Activated T-helper 2 cell treated with anti-CD3 and anti-CD28 coated beads, Interferon-gamma antibody, Interleukin-2, Interleukin-4, amounts not matched to agents 10 μg/mL and 5 μg/mL and 100 μg/mL, durations not matched to agents 14 hours and 24 hours and 36 hours (primary cell): ENCODE measurements around the gene FYN. TPM values are rescaled to one million over a fixed set of nuclear protein-coding genes. Genes with fewer than 3 reads are reported as not detected.
A peak's percentile ranks its signal among the peaks of the same experiment; 100 is the strongest.

ENCODE experiments used
- DNase-seq: peaks from one replicate; pipeline ENCODE4 v3.0.0; 2021; ENCODE audit warnings: low spot score
- H3K27ac Mint-ChIP-seq: one replicate; pipeline ENCODE4 v1.8.0; 2021; ENCODE audit warnings: mixed read lengths
- H3K27me3 Mint-ChIP-seq: one replicate; pipeline ENCODE4 v1.8.0; 2021; ENCODE audit warnings: low read depth, mixed read lengths
- H3K36me3 Mint-ChIP-seq: one replicate; pipeline ENCODE4 v1.8.0; 2021; ENCODE audit warnings: low read depth, mixed read lengths
- H3K4me1 Mint-ChIP-seq: one replicate; pipeline ENCODE4 v1.8.0; 2021; ENCODE audit warnings: low read depth, mixed read lengths
- H3K4me3 Mint-ChIP-seq: one replicate; pipeline ENCODE4 v1.8.0; 2021; ENCODE audit warnings: low read depth, mild to moderate bottlenecking, moderate library complexity, mixed read lengths
- H3K9me3 Mint-ChIP-seq: one replicate; pipeline ENCODE4 v1.8.0; 2021; ENCODE audit warnings: mixed read lengths
- intact Hi-C: fragments of 100-400 bp; cut with micrococcal nuclease; formaldehyde crosslinking; loops from one replicate; pipeline ENCODE4 v1.15.1; 2023
- total RNA-seq: library from RNA; stranded (reverse); gene quantifications from 2 replicates; pipeline ENCODE4 v1.2.3, GENCODE V29; 2022

The FYN gene
- total RNA-seq, 1 donor from 2014 or later: 359 TPM

GRCh38 chr6:111668410-111668809 lies 204.8 kb downstream of the FYN start:
- no peak for DNase-seq
- Mint-ChIP-seq H3K4me1 (peaks cover 7% of the 10 kb centered on the region), H3K4me3 (no peak overlapping the region)

DNA sequence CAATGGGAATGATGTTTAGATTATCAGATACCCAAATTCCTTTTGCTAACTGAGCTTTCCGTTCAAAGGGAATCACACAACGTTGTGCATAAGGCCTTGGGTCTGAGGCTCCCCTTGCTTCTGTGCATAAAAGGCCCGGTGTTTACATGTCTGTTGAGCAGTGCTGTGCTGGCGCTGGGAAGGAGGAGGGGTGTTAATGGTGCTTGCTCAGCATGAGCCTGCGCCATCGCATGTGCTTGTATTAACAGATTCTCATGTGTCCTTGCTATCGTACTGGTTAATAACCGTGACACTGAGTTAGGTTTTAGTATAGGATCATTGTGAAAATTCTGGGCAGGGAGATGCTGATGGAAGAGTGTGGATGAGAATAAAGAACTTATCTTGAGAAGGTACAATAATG lies 205.3 kb downstream of the FYN start:
- peaks cover 73% of the 10 kb centered on the region for H3K36me3 Mint-ChIP-seq
- H3K27me3 Mint-ChIP-seq: no peaks in the 10 kb centered on the region
- H3K27ac Mint-ChIP-seq: no peak overlapping the region
- H3K4me1 Mint-ChIP-seq: peaks cover 7% of the 10 kb centered on the region
- no peaks in the 10 kb centered on the region for H3K9me3 Mint-ChIP-seq
- no peak overlapping the region for H3K4me3 Mint-ChIP-seq
- DNase-seq: no peak
- intact Hi-C loops: no loop called here

More at GRCh38 chr6:111668410-111668809, 204.8 kb downstream of the FYN start:
- intact Hi-C loops: no loop called here
- Mint-ChIP-seq H3K36me3 (peaks cover 77% of the 10 kb centered on the region), H3K27me3 (no peaks in the 10 kb centered on the region), H3K27ac (peak overlapping the region; percentile 42), H3K9me3 (no peaks in the 10 kb centered on the region)

DNA sequence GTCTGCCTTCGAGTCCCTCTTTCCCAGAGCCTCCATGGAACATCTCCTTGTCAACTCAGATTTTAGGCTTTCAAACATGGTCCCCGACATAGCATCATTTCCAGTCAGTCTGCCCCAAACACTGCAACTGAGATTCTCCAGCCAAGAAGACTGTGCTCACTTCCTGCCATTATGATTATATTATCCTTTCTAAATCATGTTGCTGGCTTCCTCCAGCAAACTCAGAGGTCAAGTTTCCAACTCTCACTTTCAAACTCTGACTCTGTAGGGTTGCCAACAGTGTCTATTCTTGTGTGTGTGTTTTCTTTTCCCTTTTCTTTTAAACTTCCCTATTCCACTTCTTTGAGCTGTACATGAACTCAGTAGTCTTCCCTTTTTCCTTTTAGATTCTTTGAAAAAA lies 206.4 kb downstream of the FYN start:
- intact Hi-C loops: no loop called here
- no peak for DNase-seq
- Mint-ChIP-seq H3K27ac (no peak overlapping the region), H3K9me3 (no peaks in the 10 kb centered on the region), H3K4me1 (peaks cover 7% of the 10 kb centered on the region), H3K4me3 (no peak overlapping the region), H3K27me3 (no peaks in the 10 kb centered on the region), H3K36me3 (peaks cover 66% of the 10 kb centered on the region)

DNA sequence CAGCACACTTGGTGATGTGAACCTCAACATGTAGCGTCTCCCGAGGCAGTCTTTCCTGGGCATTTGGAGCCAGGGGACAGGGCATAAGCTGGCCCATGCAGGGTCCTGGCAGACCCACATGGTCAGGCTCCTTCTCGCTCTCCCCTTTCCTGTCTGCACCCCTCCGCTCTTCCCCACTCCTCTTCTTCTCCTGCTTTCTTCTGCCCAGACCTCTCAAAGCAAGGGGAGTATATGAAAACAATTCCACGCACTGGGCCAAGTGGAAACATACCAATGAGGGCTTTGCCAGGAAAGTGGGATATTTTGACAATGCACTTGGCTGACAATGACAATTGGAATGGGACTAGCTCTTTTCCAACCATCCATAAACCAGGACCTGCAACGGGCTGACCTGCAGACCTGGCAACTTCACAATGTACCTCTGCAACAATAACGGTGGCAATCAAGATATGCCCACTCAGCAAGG lies 208.7 kb downstream of the FYN start:
- Mint-ChIP-seq H3K27ac (no peak overlapping the region), H3K27me3 (no peaks in the 10 kb centered on the region), H3K4me3 (no peak overlapping the region), H3K36me3 (peaks cover 60% of the 10 kb centered on the region), H3K4me1 (peaks cover 7% of the 10 kb centered on the region), H3K9me3 (no peaks in the 10 kb centered on the region)
- intact Hi-C loops: no loop called here
- DNase-seq: no peak

GRCh38 chr6:111663692-111664564 lies 209.3 kb downstream of the FYN start:
- intact Hi-C loops: no loop called here
- peaks cover 57% of the 10 kb centered on the region for H3K36me3 Mint-ChIP-seq
- DNase-seq: no peak
- H3K27me3 Mint-ChIP-seq: no peaks in the 10 kb centered on the region
- peaks cover 7% of the 10 kb centered on the region for H3K4me1 Mint-ChIP-seq
- H3K9me3 Mint-ChIP-seq: no peaks in the 10 kb centered on the region
- H3K27ac Mint-ChIP-seq: peak overlapping the region; percentile 24
- no peak overlapping the region for H3K4me3 Mint-ChIP-seq

- Mint-ChIP-seq H3K9me3 (no peaks in the 10 kb centered on the region), H3K4me1 (peaks cover 6% of the 10 kb centered on the region), H3K27ac (no peak overlapping the region), H3K36me3 (peaks cover 48% of the 10 kb centered on the region), H3K27me3 (no peaks in the 10 kb centered on the region), H3K4me3 (no peak overlapping the region)
- DNase-seq: no peak
- intact Hi-C loops: no loop called here
Observed at GRCh38 chr6:111662794-111663593, 210.3 kb downstream of the FYN start.

- DNase-seq: no peak
- no peak overlapping the region for H3K4me3 Mint-ChIP-seq
Observed at GRCh38 chr6:111662072-111662793, 211.0 kb downstream of the FYN start.

GRCh38 chr6:111661541-111662061 lies 211.7 kb downstream of the FYN start:
- H3K4me1 Mint-ChIP-seq: peaks cover 2% of the 10 kb centered on the region
- intact Hi-C loops: no loop called here
- DNase-seq: no peak
- H3K9me3 Mint-ChIP-seq: no peaks in the 10 kb centered on the region
- H3K27ac Mint-ChIP-seq: peak overlapping the region; percentile 1
- peaks cover 35% of the 10 kb centered on the region for H3K36me3 Mint-ChIP-seq
- H3K4me3 Mint-ChIP-seq: no peak overlapping the region
- no peaks in the 10 kb centered on the region for H3K27me3 Mint-ChIP-seq

More at GRCh38 chr6:111662072-111662793, 211.0 kb downstream of the FYN start:
- no peaks in the 10 kb centered on the region for H3K27me3 Mint-ChIP-seq
- H3K4me1 Mint-ChIP-seq: peaks cover 2% of the 10 kb centered on the region
- peak overlapping the region; percentile 1 for H3K27ac Mint-ChIP-seq
- intact Hi-C loops: no loop called here
- H3K36me3 Mint-ChIP-seq: peaks cover 41% of the 10 kb centered on the region
- H3K9me3 Mint-ChIP-seq: no peaks in the 10 kb centered on the region

DNA sequence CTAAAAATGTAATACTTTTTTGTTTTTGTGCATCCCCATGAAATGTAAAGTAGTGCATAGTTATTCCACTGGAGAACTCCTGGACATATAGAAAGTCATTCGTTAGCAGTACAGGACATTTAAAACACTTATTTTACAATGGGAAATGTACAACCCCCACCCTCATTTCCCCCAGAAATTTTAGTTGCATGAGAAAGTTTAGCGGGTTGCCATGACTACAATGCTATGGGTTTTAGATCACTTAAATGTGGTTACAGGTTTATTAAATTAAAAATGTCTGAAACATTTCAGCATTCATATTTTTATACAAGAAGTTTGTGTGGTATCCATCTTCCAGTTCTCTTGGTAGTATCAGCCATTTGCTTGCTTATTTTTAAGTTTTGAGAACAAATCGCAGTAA lies 212.7 kb downstream of the FYN start:
- Mint-ChIP-seq H3K4me3 (no peak overlapping the region), H3K27ac (no peak overlapping the region), H3K36me3 (peaks cover 38% of the 10 kb centered on the region), H3K27me3 (no peaks in the 10 kb centered on the region), H3K9me3 (no peaks in the 10 kb centered on the region), H3K4me1 (peaks cover 2% of the 10 kb centered on the region)
- DNase-seq: no peak
- intact Hi-C loops: no loop called here

DNA sequence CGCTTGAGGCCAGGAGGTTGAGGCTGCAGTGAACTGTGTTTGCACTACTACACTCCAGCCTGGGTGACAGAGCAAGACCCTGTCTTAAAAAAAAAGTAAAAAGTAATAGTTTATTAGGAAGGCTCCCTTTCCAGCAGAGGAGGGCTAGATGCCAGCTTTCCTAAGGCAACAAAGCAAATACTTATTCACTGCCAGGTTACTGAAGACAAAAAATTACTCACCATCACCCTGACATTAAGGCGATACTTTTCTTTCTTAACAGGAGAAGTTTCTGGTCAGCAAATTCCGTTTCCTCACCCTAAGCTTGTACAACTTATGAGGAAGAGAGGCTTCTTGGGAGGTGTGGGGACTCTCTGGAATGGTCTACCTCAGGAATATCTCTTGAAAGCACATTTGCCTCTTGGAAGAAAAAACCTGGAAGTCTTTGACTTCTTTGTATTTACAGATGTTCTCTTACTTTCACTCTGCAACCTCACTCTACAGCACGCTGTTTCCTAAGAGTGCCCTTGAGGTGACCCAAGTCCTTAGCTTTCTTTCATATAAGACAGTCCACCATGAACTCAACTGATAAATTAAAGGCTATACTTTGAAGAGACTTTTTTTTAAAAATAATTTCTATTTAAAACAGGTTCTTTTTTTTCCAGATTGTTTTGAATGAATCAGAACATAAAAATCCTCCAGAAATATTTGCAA lies 214.6 kb downstream of the FYN start:
- no peak overlapping the region for H3K4me3 Mint-ChIP-seq
- peaks cover 25% of the 10 kb centered on the region for H3K36me3 Mint-ChIP-seq
- no peaks in the 10 kb centered on the region for H3K4me1 Mint-ChIP-seq
- H3K27ac Mint-ChIP-seq: no peak overlapping the region
- H3K27me3 Mint-ChIP-seq: no peaks in the 10 kb centered on the region
- intact Hi-C loops: no loop called here
- H3K9me3 Mint-ChIP-seq: no peaks in the 10 kb centered on the region
- no peak for DNase-seq

- Mint-ChIP-seq H3K27me3 (no peaks in the 10 kb centered on the region), H3K36me3 (peaks cover 22% of the 10 kb centered on the region), H3K4me1 (no peaks in the 10 kb centered on the region), H3K9me3 (no peaks in the 10 kb centered on the region), H3K27ac (no peak overlapping the region), H3K4me3 (no peak overlapping the region)
- intact Hi-C loops: no loop called here
- DNase-seq: no peak
Observed at GRCh38 chr6:111657146-111657545, 216.1 kb downstream of the FYN start.

GRCh38 chr6:111653979-111654378 lies 219.3 kb downstream of the FYN start:
- H3K27me3 Mint-ChIP-seq: no peaks in the 10 kb centered on the region

More at GRCh38 chr6:111653979-111654378, 219.3 kb downstream of the FYN start:
- H3K4me3 Mint-ChIP-seq: no peak overlapping the region
- H3K4me1 Mint-ChIP-seq: no peaks in the 10 kb centered on the region
- H3K9me3 Mint-ChIP-seq: no peaks in the 10 kb centered on the region
- H3K36me3 Mint-ChIP-seq: peaks cover 9% of the 10 kb centered on the region
- DNase-seq: no peak
- intact Hi-C loops: no loop called here
- no peak overlapping the region for H3K27ac Mint-ChIP-seq
